ENCODE results near the gene SENP8. TPM values are rescaled to one million over a fixed set of nuclear protein-coding genes. Genes with fewer than 3 reads are reported as not detected.

SENP8 gene
- total RNA-seq, 2 donors from 2014 or later = 0.84 to 1.6 TPM

DNA sequence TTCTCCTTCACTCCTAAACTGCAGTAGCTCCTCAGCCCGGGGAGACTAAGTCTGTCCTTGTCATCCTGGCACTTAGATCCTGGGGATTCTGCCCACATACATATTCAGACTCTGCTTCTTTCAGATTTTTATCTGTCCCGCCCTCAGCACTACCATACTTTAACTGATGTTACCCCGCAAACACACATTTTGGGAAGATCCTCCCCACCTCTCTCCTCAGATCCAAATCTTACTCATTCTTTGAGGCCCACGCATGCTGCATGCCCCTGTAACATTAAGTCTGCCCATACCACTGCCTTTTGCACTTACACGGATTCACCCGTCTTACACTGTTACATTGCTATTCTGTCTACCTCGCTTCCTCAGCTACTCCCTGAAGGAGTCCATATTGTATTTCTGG, 36.1 kb downstream of the SENP8 start:
- DNase-seq (ENCODE audit: low spot score) (no peak), ATAC-seq (no peak)
- Mint-ChIP-seq H3K27ac (no peak overlapping the region), H3K36me3 (no peaks in the 10 kb centered on the region), H3K4me1 (ENCODE audit: low read depth in 2 of 2) (peaks cover 3 to 6% of the 10 kb centered on the region in 2 donors), H3K4me3 (no peak overlapping the region), H3K27me3 (peaks cover 9 to 18% of the 10 kb centered on the region in 2 donors), H3K9me3 (no peaks in the 10 kb centered on the region)

DNA sequence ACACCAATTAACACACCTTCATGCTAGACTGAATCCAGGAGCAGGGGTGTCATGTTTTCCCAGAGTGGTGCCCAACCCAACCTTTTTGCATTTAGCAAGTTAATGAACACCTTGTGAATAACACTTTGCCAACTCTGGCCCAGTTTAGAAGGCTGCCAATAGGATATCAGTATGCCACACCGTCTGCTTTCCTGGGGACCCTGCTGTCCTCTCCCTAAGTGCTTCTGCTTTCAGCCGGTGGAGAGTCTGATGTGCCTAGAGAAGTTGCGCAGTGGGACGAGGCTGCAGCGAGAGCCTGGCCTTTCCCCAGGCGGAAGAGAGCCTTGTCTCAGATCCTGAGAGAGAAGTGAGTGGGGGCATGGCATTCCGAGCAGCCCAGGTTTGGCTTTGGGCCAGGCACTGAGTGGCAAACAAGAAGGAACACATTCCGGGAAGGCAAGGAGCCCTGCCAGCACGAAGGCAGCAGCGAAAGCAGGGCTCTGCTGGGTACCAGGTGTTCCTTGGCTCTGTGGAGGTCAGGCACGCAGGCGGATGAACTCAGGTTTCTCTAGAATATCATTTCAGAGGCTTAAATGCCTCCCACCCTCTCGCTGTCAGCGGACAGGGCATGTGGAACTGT, 36.9 kb downstream of the SENP8 start:
- peaks cover 3 to 6% of the 10 kb centered on the region in 2 donors for H3K4me1 Mint-ChIP-seq (ENCODE audit: low read depth in 2 of 2)
- H3K36me3 Mint-ChIP-seq = no peaks in the 10 kb centered on the region
- no peak overlapping the region for H3K27ac Mint-ChIP-seq
- H3K4me3 Mint-ChIP-seq = peak overlapping the region; percentile 84
- H3K27me3 Mint-ChIP-seq = peaks cover 9 to 18% of the 10 kb centered on the region in 2 donors
- no peak for ATAC-seq
- DNase-seq (ENCODE audit: low spot score) = no peak
- H3K9me3 Mint-ChIP-seq = no peaks in the 10 kb centered on the region

- Mint-ChIP-seq H3K27me3 (peaks cover 9 to 14% of the 10 kb centered on the region in 2 donors), H3K4me3 (peak overlapping the region; percentile 84), H3K36me3 (no peaks in the 10 kb centered on the region), H3K4me1 (ENCODE audit: low read depth in 2 of 2) (peaks cover 3 to 6% of the 10 kb centered on the region in 2 donors), H3K9me3 (no peaks in the 10 kb centered on the region), H3K27ac (no peak overlapping the region)
- DNase-seq (ENCODE audit: low spot score) (peak; percentile 72), ATAC-seq (peak; percentile 81 to 82)
Observed at GRCh38 chr15:72155635-72156616, 37.7 kb downstream of the SENP8 start.

DNA sequence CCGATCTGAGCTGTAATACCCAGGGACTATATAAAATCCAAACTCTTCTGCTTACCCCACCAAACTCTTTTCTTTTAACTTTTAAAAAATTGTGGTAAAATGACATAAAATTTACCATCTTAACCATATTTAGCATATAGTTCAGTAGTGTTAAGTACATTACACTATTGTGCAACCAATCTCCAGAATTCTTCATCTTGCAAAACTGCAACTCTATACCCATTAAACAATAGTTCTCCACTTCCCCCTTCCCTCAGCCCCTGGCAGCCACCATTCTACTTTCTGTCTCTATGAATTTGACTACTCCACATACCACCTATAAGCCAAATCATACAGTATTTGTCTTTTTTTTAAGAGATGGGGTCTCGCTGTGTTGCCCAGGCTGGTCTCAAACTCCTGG, 38.7 kb downstream of the SENP8 start:
- Mint-ChIP-seq H3K27ac (peak overlapping the region in 1 of 2 donors; percentile 28), H3K4me3 (no peak overlapping the region), H3K27me3 (peaks cover 6 to 7% of the 10 kb centered on the region in 2 donors), H3K9me3 (no peaks in the 10 kb centered on the region), H3K36me3 (no peaks in the 10 kb centered on the region), H3K4me1 (ENCODE audit: low read depth in 2 of 2) (peaks cover 3 to 6% of the 10 kb centered on the region in 2 donors)
- no peak for DNase-seq (ENCODE audit: low spot score)
- no peak for ATAC-seq

- H3K4me3 Mint-ChIP-seq = no peak overlapping the region
Observed at GRCh38 chr15:72160696-72161245, 42.6 kb downstream of the SENP8 start.

GRCh38 chr15:72161361-72162132, 43.3 kb downstream of the SENP8 start:
- Mint-ChIP-seq H3K27me3 (peaks cover 5 to 6% of the 10 kb centered on the region in 2 donors), H3K27ac (no peak overlapping the region), H3K4me1 (ENCODE audit: low read depth in 2 of 2) (no peaks in the 10 kb centered on the region)

More at GRCh38 chr15:72160696-72161245, 42.6 kb downstream of the SENP8 start:
- H3K4me1 Mint-ChIP-seq (ENCODE audit: low read depth in 2 of 2) = peaks cover under 1 to 2% of the 10 kb centered on the region in 2 donors
- H3K36me3 Mint-ChIP-seq = no peaks in the 10 kb centered on the region
- ATAC-seq = no peak
- H3K9me3 Mint-ChIP-seq = no peaks in the 10 kb centered on the region
- no peak overlapping the region for H3K27ac Mint-ChIP-seq
- no peak for DNase-seq (ENCODE audit: low spot score)
- peaks cover 3 to 6% of the 10 kb centered on the region in 2 donors for H3K27me3 Mint-ChIP-seq

DNA sequence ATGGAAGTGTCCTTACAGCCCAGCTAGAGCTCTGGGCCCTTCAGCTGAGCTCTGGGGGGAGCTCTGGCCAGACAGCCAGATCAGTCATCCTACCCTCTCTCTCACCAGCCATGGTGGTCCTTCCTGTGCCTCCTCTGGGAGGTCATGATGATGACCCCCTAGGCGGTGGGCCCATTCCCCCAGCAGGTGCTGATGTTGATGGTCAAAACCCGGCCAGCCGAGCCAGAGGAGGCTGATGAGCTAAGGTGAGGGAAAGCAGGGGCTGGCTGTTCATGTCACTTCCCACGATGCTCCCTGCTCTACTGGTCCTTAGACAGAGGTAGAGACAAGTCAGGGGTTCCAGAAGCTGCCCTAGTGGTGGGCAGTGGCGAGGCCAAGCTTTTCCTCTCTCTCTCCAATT, 44.4 kb downstream of the SENP8 start:
- no peak overlapping the region for H3K4me3 Mint-ChIP-seq
- H3K36me3 Mint-ChIP-seq = no peaks in the 10 kb centered on the region
- H3K27me3 Mint-ChIP-seq = peaks cover 3 to 6% of the 10 kb centered on the region in 2 donors
- no peaks in the 10 kb centered on the region for H3K4me1 Mint-ChIP-seq (ENCODE audit: low read depth in 2 of 2)
- ATAC-seq (no peak), DNase-seq (ENCODE audit: low spot score) (no peak)
- no peak overlapping the region for H3K27ac Mint-ChIP-seq
- no peaks in the 10 kb centered on the region for H3K9me3 Mint-ChIP-seq

More at GRCh38 chr15:72161361-72162132, 43.3 kb downstream of the SENP8 start:
- Mint-ChIP-seq H3K9me3 (no peaks in the 10 kb centered on the region), H3K36me3 (no peaks in the 10 kb centered on the region), H3K4me3 (no peak overlapping the region)
- ATAC-seq = no peak
- no peak for DNase-seq (ENCODE audit: low spot score)

DNA sequence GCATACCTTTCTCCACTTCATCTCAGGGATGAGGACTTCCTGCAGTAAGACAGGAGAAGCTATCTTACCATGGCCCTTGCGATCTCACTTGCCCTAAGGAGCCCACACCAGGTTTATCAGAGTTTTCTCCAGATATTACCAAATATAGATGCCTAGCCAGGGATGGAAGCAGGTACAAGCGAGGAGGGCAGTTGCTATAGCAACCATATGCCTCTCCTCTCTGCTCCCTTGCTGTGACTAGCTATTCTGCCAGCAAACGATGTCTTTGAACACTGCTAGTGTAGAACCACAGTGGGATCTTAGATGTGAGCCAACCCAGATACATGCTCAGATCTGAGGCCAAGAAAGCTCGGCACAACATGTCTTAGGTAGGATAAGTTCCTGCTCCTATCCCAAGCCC, 45.5 kb downstream of the SENP8 start:
- Mint-ChIP-seq H3K4me1 (ENCODE audit: low read depth in 2 of 2) (peaks cover 0 to 3% of the 10 kb centered on the region in 2 donors), H3K27me3 (peaks cover 3 to 5% of the 10 kb centered on the region in 2 donors), H3K9me3 (no peaks in the 10 kb centered on the region), H3K27ac (no peak overlapping the region), H3K36me3 (no peaks in the 10 kb centered on the region), H3K4me3 (no peak overlapping the region)
- ATAC-seq (no peak), DNase-seq (ENCODE audit: low spot score) (no peak)

GRCh38 chr15:72166716-72167417, 48.7 kb downstream of the SENP8 start:
- H3K27me3 Mint-ChIP-seq = peaks cover 0 to 3% of the 10 kb centered on the region in 2 donors
- H3K4me1 Mint-ChIP-seq (ENCODE audit: low read depth in 2 of 2) = peaks cover 0 to 9% of the 10 kb centered on the region in 2 donors
- H3K9me3 Mint-ChIP-seq = no peaks in the 10 kb centered on the region
- DNase-seq (ENCODE audit: low spot score) = no peak
- H3K4me3 Mint-ChIP-seq = no peak overlapping the region
- no peaks in the 10 kb centered on the region for H3K36me3 Mint-ChIP-seq
- no peak overlapping the region for H3K27ac Mint-ChIP-seq
- no peak for ATAC-seq

- Mint-ChIP-seq H3K9me3 (no peaks in the 10 kb centered on the region), H3K27me3 (peaks cover 0 to 3% of the 10 kb centered on the region in 2 donors), H3K36me3 (no peaks in the 10 kb centered on the region), H3K4me1 (ENCODE audit: low read depth in 2 of 2) (peaks cover 0 to 9% of the 10 kb centered on the region in 2 donors), H3K27ac (no peak overlapping the region), H3K4me3 (no peak overlapping the region)
- DNase-seq (ENCODE audit: low spot score) (no peak), ATAC-seq (no peak)
Observed at GRCh38 chr15:72167445-72167844, 49.2 kb downstream of the SENP8 start.

- Mint-ChIP-seq H3K27ac (no peak overlapping the region), H3K9me3 (no peaks in the 10 kb centered on the region), H3K27me3 (peaks cover 0 to 3% of the 10 kb centered on the region in 2 donors), H3K4me1 (ENCODE audit: low read depth in 2 of 2) (peaks cover 0 to 9% of the 10 kb centered on the region in 2 donors), H3K36me3 (no peaks in the 10 kb centered on the region), H3K4me3 (no peak overlapping the region)
- ATAC-seq (no peak), DNase-seq (ENCODE audit: low spot score) (no peak)
Observed at GRCh38 chr15:72168131-72168807, 50.1 kb downstream of the SENP8 start.

DNA sequence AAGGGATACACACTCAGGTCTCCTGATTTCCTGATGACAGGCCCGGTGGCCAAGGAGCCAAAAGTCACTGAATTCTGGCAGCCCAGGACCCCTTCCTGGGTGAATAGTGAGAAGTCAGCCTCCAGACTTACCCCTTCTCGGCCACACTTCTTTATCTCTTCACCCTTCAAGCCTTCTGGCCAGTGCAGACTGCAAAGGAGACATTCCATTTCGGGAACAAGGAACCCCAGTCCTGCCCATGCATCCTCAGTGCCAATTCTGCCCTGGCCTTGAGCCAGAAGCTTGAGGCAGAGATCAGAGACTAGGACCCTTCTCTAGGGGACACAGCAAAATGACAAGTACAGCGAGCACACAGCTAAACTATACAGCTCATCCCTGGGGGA, 50.6 kb downstream of the SENP8 start:
- Mint-ChIP-seq H3K9me3 (no peaks in the 10 kb centered on the region), H3K4me1 (ENCODE audit: low read depth in 2 of 2) (peaks cover 0 to 9% of the 10 kb centered on the region in 2 donors), H3K27ac (no peak overlapping the region), H3K4me3 (no peak overlapping the region), H3K36me3 (no peaks in the 10 kb centered on the region), H3K27me3 (peaks cover 0 to 3% of the 10 kb centered on the region in 2 donors)
- ATAC-seq (no peak), DNase-seq (ENCODE audit: low spot score) (no peak)

Measured in natural killer cell treated with Interleukin-12 subunit alpha and Interleukin-12 subunit beta and Interleukin-15 and Interleukin-18, amount 100 ng/mL, for 72 hours (primary cell).